Skeletal muscle satellite cell (primary cell): ENCODE data around the gene IKBKG.
"Not testable (repeated sequence)": the region's sequence is repeated elsewhere in the genome, so short reads cannot be mapped to it uniquely, and the experiment has no call there.

Experiments used
- H3K27me3 ChIP-seq: 2 replicates; pipeline ENCODE4 v1.7.0; 2013; ENCODE audit warnings: low read length; ENCODE audit not compliant: control insufficient read depth, insufficient read depth
- H3K36me3 ChIP-seq: 2 replicates; pipeline ENCODE4 v1.7.0; 2013; ENCODE audit warnings: mild to moderate bottlenecking, control low read depth, low read length; ENCODE audit not compliant: insufficient read depth
- H3K4me1 ChIP-seq: 2 replicates; pipeline ENCODE4 v1.7.0; 2013; ENCODE audit warnings: low read length; ENCODE audit not compliant: control insufficient read depth, insufficient read depth
- H3K4me2 ChIP-seq: 2 replicates; pipeline ENCODE4 v1.7.0; 2013; ENCODE audit warnings: mild to moderate bottlenecking, low read length
- H3K4me3 ChIP-seq: 2 replicates; pipeline ENCODE4 v1.7.0; 2013; ENCODE audit warnings: low read length
- H3K9ac ChIP-seq: 2 replicates; pipeline ENCODE4 v1.7.0; 2013; ENCODE audit warnings: mild to moderate bottlenecking, low read depth, low read length, moderate library complexity
- H3K9me3 ChIP-seq: replicated peaks from 2 replicates; pipeline ENCODE4 v1.7.0; 2013; ENCODE audit warnings: mild to moderate bottlenecking, control low read depth, low read length

The IKBKG gene

GRCh38 chrX:154600759-154601374, 53.4 kb downstream of the IKBKG start:
- H3K9ac ChIP-seq = no peak overlapping the region
- H3K9me3 ChIP-seq = no peaks in the 10 kb centered on the region
- H3K36me3 ChIP-seq = no peaks in the 10 kb centered on the region

GRCh38 chrX:154602226-154602625, 54.8 kb downstream of the IKBKG start:
- Histone ChIP-seq H3K4me2 (no peak overlapping the region), H3K4me1 (peaks cover 28% of the 10 kb centered on the region), H3K36me3 (no peaks in the 10 kb centered on the region), H3K4me3 (no peak overlapping the region), H3K27me3 (no peaks in the 10 kb centered on the region), H3K9ac (no peak overlapping the region), H3K9me3 (no peaks in the 10 kb centered on the region)

More at GRCh38 chrX:154600759-154601374, 53.4 kb downstream of the IKBKG start:
- H3K4me2 ChIP-seq = peak overlapping the region; percentile 11
- no peaks in the 10 kb centered on the region for H3K27me3 ChIP-seq
- peaks cover 28% of the 10 kb centered on the region for H3K4me1 ChIP-seq
- H3K4me3 ChIP-seq = no peak overlapping the region

GRCh38 chrX:154602766-154603437, 55.5 kb downstream of the IKBKG start:
- peaks cover 28% of the 10 kb centered on the region for H3K4me1 ChIP-seq
- no peak overlapping the region for H3K4me2 ChIP-seq
- H3K36me3 ChIP-seq = no peaks in the 10 kb centered on the region
- no peaks in the 10 kb centered on the region for H3K9me3 ChIP-seq
- no peak overlapping the region for H3K4me3 ChIP-seq
- no peaks in the 10 kb centered on the region for H3K27me3 ChIP-seq
- H3K9ac ChIP-seq = no peak overlapping the region

- Histone ChIP-seq H3K9ac (no peak overlapping the region), H3K36me3 (no peaks in the 10 kb centered on the region), H3K27me3 (no peaks in the 10 kb centered on the region), H3K4me3 (no peak overlapping the region), H3K4me1 (peaks cover 28% of the 10 kb centered on the region), H3K9me3 (no peaks in the 10 kb centered on the region), H3K4me2 (peak overlapping the region; percentile 23)
Observed at GRCh38 chrX:154603438-154604430, 56.3 kb downstream of the IKBKG start.

GRCh38 chrX:154605566-154605965, 58.1 kb downstream of the IKBKG start:
- no peaks in the 10 kb centered on the region for H3K27me3 ChIP-seq
- no peak overlapping the region for H3K4me2 ChIP-seq
- no peaks in the 10 kb centered on the region for H3K9me3 ChIP-seq
- H3K9ac ChIP-seq = no peak overlapping the region
- H3K4me1 ChIP-seq = peaks cover 22% of the 10 kb centered on the region
- H3K36me3 ChIP-seq = no peaks in the 10 kb centered on the region
- H3K4me3 ChIP-seq = no peak overlapping the region

DNA sequence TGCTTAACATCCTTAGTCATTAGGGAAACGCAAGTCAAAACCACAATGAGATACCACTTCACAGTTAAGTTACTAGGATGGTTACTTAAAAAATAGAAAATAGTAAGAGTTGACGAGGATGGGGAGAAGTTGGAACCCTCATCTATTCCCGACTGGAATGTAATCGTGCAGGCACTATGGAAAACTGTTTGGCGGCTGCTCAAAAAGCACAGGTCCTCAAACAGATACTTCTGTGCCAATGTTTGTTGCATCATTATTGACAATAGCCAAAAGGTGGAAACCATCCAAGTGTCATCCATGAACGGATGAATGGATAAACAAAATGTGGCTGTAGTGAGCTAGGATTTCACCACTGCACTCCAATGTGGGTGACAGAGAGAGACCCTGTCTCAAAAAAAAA, 60.0 kb downstream of the IKBKG start:
- H3K36me3 ChIP-seq = no peaks in the 10 kb centered on the region

DNA sequence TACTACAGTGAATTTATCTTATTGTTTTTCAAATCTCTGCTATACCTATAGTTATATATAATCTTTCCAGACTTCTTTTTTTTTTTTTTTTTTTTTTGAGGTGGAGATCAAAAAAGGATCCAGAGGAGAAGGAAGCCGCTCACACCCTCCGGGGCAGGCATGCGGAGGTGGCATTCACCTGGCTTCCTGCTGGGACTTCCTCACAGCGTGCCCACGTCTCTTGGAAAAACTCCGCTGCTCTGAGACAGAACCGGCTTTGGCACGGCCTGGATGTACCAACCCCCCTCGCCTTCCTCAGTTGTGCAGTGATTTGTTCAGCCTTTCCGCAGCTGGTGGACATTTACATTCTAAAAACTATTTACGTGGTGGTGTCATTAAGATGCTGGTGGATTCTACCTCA, 60.6 kb downstream of the IKBKG start:
- peaks cover 14% of the 10 kb centered on the region for H3K4me1 ChIP-seq
- not testable (repeated sequence) for H3K9me3 ChIP-seq, H3K4me2 ChIP-seq, H3K36me3 ChIP-seq, H3K27me3 ChIP-seq, H3K9ac ChIP-seq, H3K4me3 ChIP-seq

More for the DNA sequence above, 60.0 kb downstream of the IKBKG start:
- H3K9ac ChIP-seq = no peak overlapping the region
- H3K27me3 ChIP-seq = no peaks in the 10 kb centered on the region
- H3K4me3 ChIP-seq = no peak overlapping the region
- H3K4me2 ChIP-seq = no peak overlapping the region
- H3K9me3 ChIP-seq = no peaks in the 10 kb centered on the region
- peaks cover 14% of the 10 kb centered on the region for H3K4me1 ChIP-seq

GRCh38 chrX:154608823-154609222, 61.4 kb downstream of the IKBKG start:
- H3K9ac ChIP-seq, H3K9me3 ChIP-seq, H3K27me3 ChIP-seq, H3K36me3 ChIP-seq, H3K4me2 ChIP-seq, H3K4me3 ChIP-seq, H3K4me1 ChIP-seq: not testable (repeated sequence)

DNA sequence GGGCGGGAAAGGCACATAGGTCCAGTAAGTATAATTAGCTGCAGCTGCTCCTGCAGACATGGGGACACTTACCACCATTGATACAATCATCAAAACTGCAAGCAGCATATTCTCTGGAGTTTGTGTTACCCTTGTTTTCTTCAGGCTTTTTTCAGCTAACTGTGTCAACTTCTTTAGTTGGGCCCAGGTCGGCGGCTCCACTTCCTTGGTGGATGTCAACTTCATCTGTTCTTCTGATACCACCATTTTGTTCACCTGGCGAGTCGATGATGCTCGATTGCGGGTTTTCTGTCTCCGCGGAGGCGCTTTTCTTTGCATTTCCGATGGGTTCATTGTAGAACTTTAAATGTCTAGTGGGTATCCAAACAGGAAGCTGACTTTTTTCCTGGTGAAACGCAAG, 63.7 kb downstream of the IKBKG start:
- H3K36me3 ChIP-seq, H3K27me3 ChIP-seq, H3K9ac ChIP-seq, H3K9me3 ChIP-seq, H3K4me3 ChIP-seq, H3K4me2 ChIP-seq, H3K4me1 ChIP-seq: not testable (repeated sequence)

DNA sequence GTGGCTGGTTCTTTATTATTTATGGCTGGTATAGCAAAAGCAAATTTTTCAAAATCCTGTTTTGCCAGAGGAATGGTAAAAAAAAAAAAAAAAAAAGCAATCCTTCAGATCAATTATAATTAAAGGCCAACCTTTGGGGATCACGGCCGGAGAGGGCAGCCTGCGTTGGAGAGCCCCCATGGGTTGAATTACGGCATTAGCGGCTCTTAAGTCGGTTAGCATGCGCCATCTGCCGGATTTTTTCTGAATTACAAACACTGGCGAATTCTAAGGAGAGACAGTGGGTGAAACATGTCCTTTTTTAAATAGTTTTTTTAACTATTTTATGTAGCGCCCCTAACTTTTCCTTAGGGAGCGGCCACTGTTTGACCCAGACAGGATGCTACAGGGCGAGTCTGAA, 66.2 kb downstream of the IKBKG start:
- H3K9me3 ChIP-seq, H3K4me3 ChIP-seq, H3K36me3 ChIP-seq, H3K27me3 ChIP-seq, H3K4me1 ChIP-seq, H3K4me2 ChIP-seq, H3K9ac ChIP-seq: not testable (repeated sequence)
